Measurements from ENCODE around the gene IER3. TPM values are rescaled to one million over a fixed set of nuclear protein-coding genes. Genes with fewer than 3 reads are reported as not detected.

The IER3 gene
- polyA plus RNA-seq, 3 donors: 30.6 to 188 (median 53.2) TPM

DNA sequence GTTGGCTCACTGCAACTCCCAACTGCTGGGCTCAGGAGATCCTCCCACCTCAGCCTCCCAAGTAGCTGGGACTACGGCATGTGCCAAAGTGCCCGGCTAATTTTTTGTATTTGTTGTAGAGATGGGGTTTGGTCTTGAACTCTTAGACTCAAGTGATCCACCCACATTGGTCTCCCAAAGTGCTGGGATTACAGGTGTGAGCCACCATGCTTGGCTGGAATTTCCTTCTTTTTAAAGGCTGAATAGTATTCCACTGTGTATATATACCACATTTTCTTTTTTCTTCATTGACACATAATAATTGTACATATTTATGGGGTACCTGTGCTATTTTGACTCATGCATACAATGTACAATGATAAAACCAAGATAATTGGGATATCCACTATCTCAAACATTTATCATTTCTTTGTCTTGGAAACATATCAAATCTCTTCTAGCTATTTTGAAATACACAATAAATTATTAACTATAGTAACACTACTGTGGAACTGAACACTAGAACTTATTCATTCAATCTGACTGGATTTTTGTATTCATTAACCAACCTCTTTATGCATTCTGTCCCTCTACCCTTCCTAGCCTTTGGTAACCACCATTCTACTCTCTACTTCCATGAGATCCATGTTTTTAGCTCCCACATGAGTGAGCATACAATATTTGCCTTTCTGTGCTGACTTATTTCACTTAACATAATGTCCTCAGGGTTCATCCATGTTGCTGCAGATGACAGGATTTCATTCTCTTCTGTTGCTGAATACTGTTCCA lies 35.1 kb downstream of the IER3 start:
- H3K27ac ChIP-seq (ENCODE audit: low read depth in 1 of 2, low read length in 2 of 2): no peak overlapping the region
- H3K9ac ChIP-seq (ENCODE audit: insufficient read depth, low read length, poor library complexity, severe bottlenecking): no peak overlapping the region
- H4K20me1 ChIP-seq (ENCODE audit: insufficient read depth, low read length): no peaks in the 10 kb centered on the region
- H3K79me2 ChIP-seq (ENCODE audit: insufficient read depth, low read length): peaks cover 4% of the 10 kb centered on the region
- no peak overlapping the region for H2AFZ ChIP-seq (ENCODE audit: insufficient read depth, low read depth, low read length, poor library complexity, severe bottlenecking)
- DNase-seq: no peak
- H3K27ac Mint-ChIP-seq: no peak overlapping the region
- no peak overlapping the region for H3K4me2 ChIP-seq (replicated peaks; ENCODE audit: extremely low read depth, low read length, poor library complexity, severe bottlenecking)
- H3K36me3 Mint-ChIP-seq: peaks cover 66 to 77% of the 10 kb centered on the region in 2 donors
- peaks cover 0 to 2% (median 0%) of the 10 kb centered on the region in 3 donors for H3K27me3 Mint-ChIP-seq (ENCODE audit: low read depth in 3 of 3)
- H3K4me3 Mint-ChIP-seq: no peak overlapping the region
- no peaks in the 10 kb centered on the region for H3K9me3 ChIP-seq (replicated peaks in 1 of 2; ENCODE audit: control insufficient read depth in 1 of 2, insufficient read depth in 1 of 2, low read length in 2 of 2)
- no peak overlapping the region for H3K4me3 ChIP-seq (replicated peaks in 1 of 3; ENCODE audit: low read depth in 2 of 3, low read length in 3 of 3)
- H3K36me3 ChIP-seq (replicated peaks in 1 of 2; ENCODE audit: control insufficient read depth in 1 of 2, insufficient read depth in 2 of 2, low read length in 2 of 2): peaks cover 21 to 69% of the 10 kb centered on the region in 2 donors
- peaks cover 9% of the 10 kb centered on the region for H3K4me1 Mint-ChIP-seq
- peaks cover 2 to 3% of the 10 kb centered on the region in 2 donors for H3K4me1 ChIP-seq (ENCODE audit: control insufficient read depth in 1 of 2, insufficient read depth in 2 of 2, low read length in 2 of 2)
- H3K27me3 ChIP-seq (ENCODE audit: control insufficient read depth in 2 of 2, insufficient read depth in 2 of 2, low read length in 2 of 2): no peaks in the 10 kb centered on the region
- no CpG with 5 or more reads among the region's 2 CpGs for WGBS (ENCODE audit: insufficient coverage)
- H3K9me3 Mint-ChIP-seq: no peaks in the 10 kb centered on the region
- intact Hi-C loops (cut with micrococcal nuclease): no loop called here
- TF ChIP-seq, protein P1, sequence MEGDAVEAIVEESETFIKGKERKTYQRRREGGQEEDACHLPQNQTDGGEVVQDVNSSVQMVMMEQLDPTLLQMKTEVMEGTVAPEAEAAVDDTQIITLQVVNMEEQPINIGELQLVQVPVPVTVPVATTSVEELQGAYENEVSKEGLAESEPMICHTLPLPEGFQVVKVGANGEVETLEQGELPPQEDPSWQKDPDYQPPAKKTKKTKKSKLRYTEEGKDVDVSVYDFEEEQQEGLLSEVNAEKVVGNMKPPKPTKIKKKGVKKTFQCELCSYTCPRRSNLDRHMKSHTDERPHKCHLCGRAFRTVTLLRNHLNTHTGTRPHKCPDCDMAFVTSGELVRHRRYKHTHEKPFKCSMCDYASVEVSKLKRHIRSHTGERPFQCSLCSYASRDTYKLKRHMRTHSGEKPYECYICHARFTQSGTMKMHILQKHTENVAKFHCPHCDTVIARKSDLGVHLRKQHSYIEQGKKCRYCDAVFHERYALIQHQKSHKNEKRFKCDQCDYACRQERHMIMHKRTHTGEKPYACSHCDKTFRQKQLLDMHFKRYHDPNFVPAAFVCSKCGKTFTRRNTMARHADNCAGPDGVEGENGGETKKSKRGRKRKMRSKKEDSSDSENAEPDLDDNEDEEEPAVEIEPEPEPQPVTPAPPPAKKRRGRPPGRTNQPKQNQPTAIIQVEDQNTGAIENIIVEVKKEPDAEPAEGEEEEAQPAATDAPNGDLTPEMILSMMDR (IDR thresholded peaks at IDR 0.05): no peak

DNA sequence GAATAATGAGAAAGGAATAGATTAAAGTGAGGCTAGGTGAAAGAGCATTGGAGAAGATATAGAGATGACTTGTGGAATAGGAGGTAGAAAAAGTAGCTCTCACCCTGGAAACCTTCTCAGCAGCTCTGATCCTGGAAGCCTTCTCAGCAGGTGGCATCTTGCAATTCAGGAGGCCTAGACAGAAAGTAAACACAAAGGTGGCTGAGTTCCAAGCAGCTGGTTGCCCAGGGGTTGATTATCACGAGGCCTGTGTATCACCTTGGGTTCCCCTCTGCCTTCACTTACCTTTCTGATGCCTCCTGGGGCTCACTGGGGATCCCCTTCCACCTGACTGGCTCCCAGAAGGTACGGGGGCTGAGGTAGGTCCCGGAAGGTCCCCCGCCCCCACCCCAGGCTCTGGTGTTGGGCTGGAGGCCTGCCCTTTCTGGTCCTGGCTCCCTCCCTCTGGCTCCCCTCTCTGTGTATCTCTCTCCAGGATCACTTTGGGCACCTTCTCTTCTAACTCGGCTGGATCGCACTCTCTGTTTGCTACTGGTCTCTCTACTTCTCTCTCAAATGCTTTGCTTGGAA lies 37.0 kb downstream of the IER3 start:
- no peak overlapping the region for H3K9ac ChIP-seq (ENCODE audit: insufficient read depth, low read length, poor library complexity, severe bottlenecking)
- no peak overlapping the region for H3K4me3 Mint-ChIP-seq
- WGBS (ENCODE audit: insufficient coverage): 93% methylated on average over 6 of the region's 6 CpGs

More for the DNA sequence above, 37.0 kb downstream of the IER3 start:
- Mint-ChIP-seq H3K36me3 (peaks cover 64 to 71% of the 10 kb centered on the region in 2 donors), H3K27me3 (ENCODE audit: low read depth in 3 of 3) (peaks cover 0 to 5% (median 1%) of the 10 kb centered on the region in 3 donors), H3K27ac (peak overlapping the region in 1 of 7 donors; percentile 2), H3K4me1 (peaks cover 20% of the 10 kb centered on the region), H3K9me3 (no peaks in the 10 kb centered on the region)
- Histone ChIP-seq H3K9me3 (replicated peaks in 1 of 2; ENCODE audit: control insufficient read depth in 1 of 2, insufficient read depth in 1 of 2, low read length in 2 of 2) (no peaks in the 10 kb centered on the region), H3K79me2 (ENCODE audit: insufficient read depth, low read length) (peaks cover 4% of the 10 kb centered on the region), H3K4me3 (replicated peaks in 1 of 3; ENCODE audit: low read depth in 2 of 3, low read length in 3 of 3) (no peak overlapping the region), H4K20me1 (ENCODE audit: insufficient read depth, low read length) (no peaks in the 10 kb centered on the region), H2AFZ (ENCODE audit: insufficient read depth, low read depth, low read length, poor library complexity, severe bottlenecking) (no peak overlapping the region), H3K27me3 (ENCODE audit: control insufficient read depth in 2 of 2, insufficient read depth in 2 of 2, low read length in 2 of 2) (no peaks in the 10 kb centered on the region), H3K4me2 (replicated peaks; ENCODE audit: extremely low read depth, low read length, poor library complexity, severe bottlenecking) (no peak overlapping the region), H3K27ac (ENCODE audit: low read depth in 1 of 2, low read length in 2 of 2) (no peak overlapping the region), H3K4me1 (ENCODE audit: control insufficient read depth in 1 of 2, insufficient read depth in 2 of 2, low read length in 2 of 2) (peaks cover 13 to 15% of the 10 kb centered on the region in 2 donors), H3K36me3 (replicated peaks in 1 of 2; ENCODE audit: control insufficient read depth in 1 of 2, insufficient read depth in 2 of 2, low read length in 2 of 2) (peaks cover 11 to 63% of the 10 kb centered on the region in 2 donors)
- TF ChIP-seq, protein P1 (IDR thresholded peaks at IDR 0.05): no peak
- DNase-seq: no peak
- intact Hi-C loops (cut with micrococcal nuclease): no loop called here
